Thyroid gland (tissue), 4 donors: Measurements from ENCODE around the gene TCIRG1.
A peak's percentile ranks its signal among the peaks of the same experiment; 100 is the strongest.
"Not testable (repeated sequence)": the region's sequence is repeated elsewhere in the genome, so short reads cannot be mapped to it uniquely, and the experiment has no call there.

Source experiments
- CTCF ChIP-seq, 6 experiments: fragments of 200-600 bp in 3 of 6; fragments of 450-650 bp in 3 of 6; sonication (generic) in 3 of 6; IDR thresholded peaks; one replicate each; pipeline ENCODE4 v1.5.1; 2016 to 2019; ENCODE audit warnings: antibody characterized with exemption in 6 of 6, mild to moderate bottlenecking in 2 of 6, inconsistent platforms in 1 of 6, moderate library complexity in 1 of 6
- POLR2A ChIP-seq, 2 donors: fragments of 450-650 bp; IDR thresholded peaks; one replicate each; pipeline ENCODE4 v1.6.1; 2017; ENCODE audit warnings: antibody characterized with exemption in 2 of 2, mild to moderate bottlenecking in 2 of 2, moderate library complexity in 1 of 2

- TF ChIP-seq POLR2A (IDR thresholded peaks at IDR 0.05), result not testable (repeated sequence)
- TF ChIP-seq CTCF (IDR thresholded peaks at IDR 0.05), result peak; percentile 15 to 68 (median 56)
Observed at GRCh38 chr11:67993821-67994220, 45.0 kb upstream of the TCIRG1 start.
